Measurements from ENCODE around the gene GRK5. TPM values are rescaled to one million over a fixed set of nuclear protein-coding genes. Genes with fewer than 3 reads are reported as not detected.

GRK5 gene
- total RNA-seq, 1 donor from 2014 or later, result 43.2 TPM

DNA sequence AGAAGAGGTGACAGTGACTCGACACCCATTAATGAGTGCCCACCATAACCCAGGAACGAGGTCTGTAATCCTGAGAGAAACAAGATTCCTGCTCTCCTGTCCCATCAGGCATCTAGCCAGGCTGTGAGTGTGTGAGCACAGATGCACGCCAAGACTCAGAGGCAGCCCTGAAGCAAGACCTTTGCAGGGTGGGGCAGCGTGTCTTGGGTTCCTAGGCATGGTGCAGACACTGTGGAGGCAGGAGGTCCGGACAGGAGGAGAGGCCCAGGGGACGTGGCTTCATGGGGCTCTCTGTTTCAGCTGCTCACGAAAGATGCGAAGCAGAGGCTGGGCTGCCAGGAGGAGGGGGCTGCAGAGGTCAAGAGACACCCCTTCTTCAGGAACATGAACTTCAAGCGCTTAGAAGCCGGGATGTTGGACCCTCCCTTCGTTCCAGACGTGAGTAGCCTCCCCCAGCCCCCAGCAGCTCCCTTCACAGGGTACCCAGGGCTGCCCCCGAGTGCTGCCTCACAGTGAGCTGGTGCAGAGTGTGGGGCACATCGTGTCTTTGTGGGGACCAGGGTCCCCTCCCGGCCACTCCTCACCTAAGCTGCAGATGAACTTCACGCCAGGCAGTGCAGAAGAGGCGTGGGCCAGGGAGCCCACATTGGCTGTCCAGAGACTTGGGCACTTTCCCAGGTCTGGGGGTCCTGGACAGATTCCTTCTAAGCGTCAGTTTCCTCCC is 240.6 kb downstream of the GRK5 start:
- H3K4me1 Mint-ChIP-seq (ENCODE audit: unreplicated experiment), result peaks cover 17% of the 10 kb centered on the region

DNA sequence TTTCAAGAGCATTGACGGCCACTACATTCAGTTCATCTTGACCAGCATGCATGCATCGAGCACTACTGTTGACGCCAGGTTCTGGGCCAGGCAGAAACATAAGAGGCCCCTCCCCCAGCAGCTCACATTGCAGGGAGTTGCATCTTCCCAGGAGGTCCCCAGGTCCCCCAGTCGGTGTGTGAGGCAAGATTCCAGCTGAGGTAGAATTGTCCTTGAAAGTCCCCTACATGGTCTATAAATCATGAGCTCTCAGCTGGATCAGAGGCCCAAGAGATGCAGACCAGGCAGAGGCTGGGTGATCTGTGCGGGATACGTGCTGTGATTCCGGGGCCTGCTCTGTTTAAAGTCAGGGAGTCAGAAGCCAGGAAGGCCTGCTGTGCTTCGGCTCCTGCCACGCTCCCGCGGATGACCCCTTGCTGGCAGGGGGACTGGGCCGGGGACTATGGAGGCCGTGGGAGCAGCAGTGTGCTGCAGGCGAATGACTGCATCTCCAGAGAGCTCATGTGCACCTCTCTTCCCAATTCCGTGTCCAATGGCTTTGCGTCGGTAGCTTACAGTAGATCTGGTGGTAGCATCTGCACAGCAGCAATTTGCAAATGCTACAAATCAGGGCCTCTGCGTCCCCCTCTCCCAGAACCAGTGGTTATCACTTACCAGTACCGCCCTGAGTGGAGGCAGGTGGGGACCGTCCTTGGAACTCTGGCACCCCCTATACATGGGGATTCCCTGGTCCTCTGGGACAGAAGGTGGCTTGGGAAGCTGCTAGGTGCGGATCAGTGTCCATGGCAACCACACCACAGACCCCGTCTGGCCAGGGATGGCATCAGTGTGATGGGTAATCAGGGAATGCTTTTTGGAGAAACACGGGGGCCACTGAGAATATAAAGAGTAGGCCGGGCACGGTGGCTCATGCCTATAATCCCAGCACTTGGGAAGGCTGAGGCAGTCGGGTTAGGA is 241.5 kb downstream of the GRK5 start:
- DNase-seq (ENCODE audit: extremely low spot score, unreplicated experiment), result no peak
- no peak overlapping the region for H3K4me3 Mint-ChIP-seq (ENCODE audit: unreplicated experiment)
- H3K27me3 Mint-ChIP-seq (ENCODE audit: unreplicated experiment), result no peaks in the 10 kb centered on the region
- H3K27ac Mint-ChIP-seq (ENCODE audit: unreplicated experiment), result peak overlapping the region; percentile 86
- H3K4me1 Mint-ChIP-seq (ENCODE audit: unreplicated experiment), result peaks cover 17% of the 10 kb centered on the region
- H3K9me3 Mint-ChIP-seq (ENCODE audit: unreplicated experiment), result no peaks in the 10 kb centered on the region
- TF ChIP-seq, protein P1, sequence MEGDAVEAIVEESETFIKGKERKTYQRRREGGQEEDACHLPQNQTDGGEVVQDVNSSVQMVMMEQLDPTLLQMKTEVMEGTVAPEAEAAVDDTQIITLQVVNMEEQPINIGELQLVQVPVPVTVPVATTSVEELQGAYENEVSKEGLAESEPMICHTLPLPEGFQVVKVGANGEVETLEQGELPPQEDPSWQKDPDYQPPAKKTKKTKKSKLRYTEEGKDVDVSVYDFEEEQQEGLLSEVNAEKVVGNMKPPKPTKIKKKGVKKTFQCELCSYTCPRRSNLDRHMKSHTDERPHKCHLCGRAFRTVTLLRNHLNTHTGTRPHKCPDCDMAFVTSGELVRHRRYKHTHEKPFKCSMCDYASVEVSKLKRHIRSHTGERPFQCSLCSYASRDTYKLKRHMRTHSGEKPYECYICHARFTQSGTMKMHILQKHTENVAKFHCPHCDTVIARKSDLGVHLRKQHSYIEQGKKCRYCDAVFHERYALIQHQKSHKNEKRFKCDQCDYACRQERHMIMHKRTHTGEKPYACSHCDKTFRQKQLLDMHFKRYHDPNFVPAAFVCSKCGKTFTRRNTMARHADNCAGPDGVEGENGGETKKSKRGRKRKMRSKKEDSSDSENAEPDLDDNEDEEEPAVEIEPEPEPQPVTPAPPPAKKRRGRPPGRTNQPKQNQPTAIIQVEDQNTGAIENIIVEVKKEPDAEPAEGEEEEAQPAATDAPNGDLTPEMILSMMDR (IDR thresholded peaks at IDR 0.05), result no peak
- H3K36me3 Mint-ChIP-seq (ENCODE audit: unreplicated experiment), result peaks cover 17% of the 10 kb centered on the region

More for the DNA sequence above, 240.6 kb downstream of the GRK5 start:
- Mint-ChIP-seq H3K9me3 (ENCODE audit: unreplicated experiment) (no peaks in the 10 kb centered on the region), H3K27me3 (ENCODE audit: unreplicated experiment) (no peaks in the 10 kb centered on the region), H3K36me3 (ENCODE audit: unreplicated experiment) (peaks cover 13% of the 10 kb centered on the region), H3K27ac (ENCODE audit: unreplicated experiment) (no peak overlapping the region), H3K4me3 (ENCODE audit: unreplicated experiment) (no peak overlapping the region)
- TF ChIP-seq, protein P1 (IDR thresholded peaks at IDR 0.05), result no peak
- DNase-seq (ENCODE audit: extremely low spot score, unreplicated experiment), result no peak

DNA sequence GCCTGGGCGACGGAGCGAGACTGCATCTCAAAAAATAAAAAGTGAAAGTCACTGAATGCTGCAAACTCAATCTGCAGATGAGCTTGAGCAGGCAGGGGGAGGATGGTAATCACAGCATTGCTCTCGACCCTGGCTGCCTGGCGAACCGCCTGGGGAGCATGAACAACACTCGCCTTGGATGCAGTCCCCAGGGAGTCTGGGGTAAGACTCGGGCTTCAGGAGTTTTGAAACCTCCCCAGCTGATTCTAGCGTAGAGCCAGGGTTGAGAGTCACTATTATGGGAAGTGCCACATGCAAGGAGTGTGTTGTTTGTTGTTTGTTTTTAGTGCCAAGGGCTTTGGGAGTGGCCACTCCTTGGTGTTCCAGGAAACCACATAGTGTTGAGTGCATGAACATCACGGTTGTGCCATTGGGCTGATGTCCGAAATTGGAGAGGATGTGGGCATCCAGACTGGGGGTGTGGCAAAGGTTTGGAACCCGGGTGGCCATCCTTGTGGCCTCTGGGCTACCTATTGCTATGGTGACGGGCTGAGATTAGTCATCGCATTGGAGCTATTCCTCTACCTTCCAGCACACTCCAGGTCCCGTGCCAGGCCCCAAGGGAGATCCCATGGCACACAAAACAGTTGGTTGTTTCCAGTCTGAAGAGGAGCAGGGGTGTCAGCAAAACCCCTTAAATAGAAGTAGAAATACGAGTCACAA is 242.5 kb downstream of the GRK5 start:
- Mint-ChIP-seq H3K4me3 (ENCODE audit: unreplicated experiment) (peak overlapping the region; percentile 28), H3K4me1 (ENCODE audit: unreplicated experiment) (peaks cover 17% of the 10 kb centered on the region), H3K27ac (ENCODE audit: unreplicated experiment) (peak overlapping the region; percentile 86), H3K9me3 (ENCODE audit: unreplicated experiment) (no peaks in the 10 kb centered on the region), H3K27me3 (ENCODE audit: unreplicated experiment) (no peaks in the 10 kb centered on the region), H3K36me3 (ENCODE audit: unreplicated experiment) (peaks cover 23% of the 10 kb centered on the region)
- no peak for DNase-seq (ENCODE audit: extremely low spot score, unreplicated experiment)
- TF ChIP-seq, protein P1 (IDR thresholded peaks at IDR 0.05), result no peak

DNA sequence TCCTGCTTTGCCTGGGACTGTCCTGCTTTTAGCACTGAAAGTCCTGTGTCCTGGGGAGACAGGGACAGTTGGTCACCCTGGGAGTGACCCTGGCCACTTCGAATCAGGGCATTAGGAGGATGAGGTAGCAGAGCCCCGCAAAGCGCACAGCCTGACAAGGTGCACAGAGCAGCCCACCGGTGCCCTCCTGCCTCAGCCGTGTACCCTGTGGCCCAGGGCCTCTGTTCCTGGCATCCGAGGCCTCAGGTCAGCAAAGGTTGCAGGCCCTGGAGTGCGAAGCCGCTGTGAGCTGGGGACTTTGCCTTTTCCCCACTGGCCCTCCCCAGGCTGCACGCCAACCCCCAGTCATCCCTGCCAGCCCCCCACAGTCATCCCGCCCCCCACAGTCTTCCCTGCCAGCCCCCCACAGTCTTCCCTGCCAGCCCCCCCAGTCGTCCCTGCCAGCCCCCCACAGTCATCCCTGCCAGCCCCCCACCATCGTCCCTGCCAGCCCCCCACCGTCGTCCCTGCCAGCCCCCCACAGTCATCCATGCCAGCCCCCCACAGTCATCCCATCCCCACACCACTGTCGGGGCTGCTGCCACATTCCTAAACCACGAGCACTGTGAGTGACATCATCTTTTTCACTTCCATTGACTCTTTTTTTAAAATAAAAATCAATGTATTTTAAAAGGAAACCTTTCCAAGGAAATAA is 243.4 kb downstream of the GRK5 start:
- TF ChIP-seq, protein P1 (IDR thresholded peaks at IDR 0.05), result no peak
- H3K27ac Mint-ChIP-seq (ENCODE audit: unreplicated experiment), result peak overlapping the region; percentile 86
- no peak overlapping the region for H3K4me3 Mint-ChIP-seq (ENCODE audit: unreplicated experiment)
- peaks cover 23% of the 10 kb centered on the region for H3K36me3 Mint-ChIP-seq (ENCODE audit: unreplicated experiment)
- no peak for DNase-seq (ENCODE audit: extremely low spot score, unreplicated experiment)
- H3K9me3 Mint-ChIP-seq (ENCODE audit: unreplicated experiment), result no peaks in the 10 kb centered on the region
- no peaks in the 10 kb centered on the region for H3K27me3 Mint-ChIP-seq (ENCODE audit: unreplicated experiment)
- peaks cover 17% of the 10 kb centered on the region for H3K4me1 Mint-ChIP-seq (ENCODE audit: unreplicated experiment)
